ENCODE measurements around the gene TMEM270.
A peak's percentile ranks its signal among the peaks of the same experiment; 100 is the strongest.
"Not testable (repeated sequence)": the region's sequence is repeated elsewhere in the genome, so short reads cannot be mapped to it uniquely, and the experiment has no call there.

The TMEM270 gene

DNA sequence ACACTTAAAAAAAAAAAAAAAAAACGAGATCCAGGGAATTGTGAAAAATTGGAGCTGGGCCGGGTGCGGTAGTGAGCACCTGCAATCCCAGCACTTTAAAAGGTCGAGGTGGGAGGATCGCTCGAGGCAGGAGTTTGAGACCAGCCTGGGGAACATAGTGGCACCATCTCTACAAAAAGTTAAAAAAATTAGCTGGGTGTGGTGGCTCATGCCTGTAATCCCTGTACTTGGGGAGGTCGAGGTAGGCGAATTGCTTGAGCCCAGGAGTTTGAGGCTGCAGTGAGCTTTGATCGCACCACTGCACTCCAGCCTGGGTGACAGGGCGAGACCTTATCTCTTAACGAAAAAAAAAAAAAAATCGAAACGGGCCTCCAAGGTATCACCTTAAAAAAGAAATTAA is 28.2 kb upstream of the TMEM270 start:
- no peak for DNase-seq (ENCODE audit: low read depth in 2 of 2)

DNA sequence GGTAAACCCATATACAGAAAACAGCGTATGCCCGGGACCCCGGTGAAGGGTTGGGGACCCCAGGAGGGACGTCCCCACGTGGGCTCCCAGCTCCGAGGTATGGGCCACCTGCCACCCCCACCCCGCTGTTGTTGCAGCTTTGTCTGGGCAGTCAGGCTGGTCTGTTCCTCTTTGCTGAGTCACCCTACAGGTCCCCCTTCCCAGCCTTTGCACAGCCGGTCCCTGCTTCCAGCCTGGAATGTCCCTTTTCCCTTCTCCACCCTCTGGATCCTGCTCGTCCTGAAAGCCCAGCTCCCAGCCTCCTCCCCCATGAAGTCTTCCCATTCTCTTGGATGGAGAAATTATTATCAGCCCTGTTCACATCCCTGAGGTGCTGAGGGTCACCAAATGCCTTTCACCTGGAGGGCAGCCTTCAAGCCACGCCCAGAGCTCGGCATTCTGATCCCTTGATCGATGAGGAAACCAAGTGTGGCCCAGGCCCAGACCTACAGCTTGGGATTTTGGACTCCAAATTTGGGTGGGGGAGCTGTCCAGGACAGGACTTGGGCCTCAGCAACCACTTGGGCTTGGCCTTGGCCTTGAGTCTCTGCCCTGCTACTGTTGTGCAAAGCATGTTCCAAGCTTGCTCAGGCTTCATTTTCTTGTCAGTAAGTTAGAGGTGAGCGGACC is 27.6 kb upstream of the TMEM270 start:
- no peak for DNase-seq (ENCODE audit: low read depth in 2 of 2)

DNA sequence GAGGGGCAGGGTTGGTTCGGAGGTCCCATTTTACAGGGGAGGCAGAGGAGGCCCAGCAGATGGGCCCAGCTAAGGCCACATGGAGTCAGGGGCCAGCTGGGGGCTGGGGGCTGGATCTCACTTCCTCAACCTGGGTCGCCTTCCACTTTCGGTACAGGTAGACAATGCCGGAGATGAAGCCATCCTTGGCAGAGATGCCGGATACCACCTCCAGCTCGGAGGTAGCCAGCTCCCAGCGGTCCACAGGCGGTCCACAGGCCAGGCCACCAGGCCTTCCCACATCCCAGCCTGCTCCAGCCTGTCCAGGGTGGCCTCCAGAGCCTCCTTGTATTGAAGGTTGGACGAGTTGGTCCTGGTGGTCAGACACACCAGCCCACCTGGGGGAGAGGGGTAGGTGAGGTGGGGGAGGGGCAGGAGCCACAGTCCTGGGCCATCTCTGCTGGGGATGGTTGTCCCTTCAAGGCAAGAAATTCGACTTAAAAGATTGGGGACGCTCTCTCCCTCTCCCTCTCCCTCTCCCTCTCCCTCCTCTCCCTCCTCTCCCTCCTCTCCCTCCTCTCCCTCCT is 26.2 kb upstream of the TMEM270 start:
- DNase-seq (ENCODE audit: low read depth in 2 of 2): no peak

DNA sequence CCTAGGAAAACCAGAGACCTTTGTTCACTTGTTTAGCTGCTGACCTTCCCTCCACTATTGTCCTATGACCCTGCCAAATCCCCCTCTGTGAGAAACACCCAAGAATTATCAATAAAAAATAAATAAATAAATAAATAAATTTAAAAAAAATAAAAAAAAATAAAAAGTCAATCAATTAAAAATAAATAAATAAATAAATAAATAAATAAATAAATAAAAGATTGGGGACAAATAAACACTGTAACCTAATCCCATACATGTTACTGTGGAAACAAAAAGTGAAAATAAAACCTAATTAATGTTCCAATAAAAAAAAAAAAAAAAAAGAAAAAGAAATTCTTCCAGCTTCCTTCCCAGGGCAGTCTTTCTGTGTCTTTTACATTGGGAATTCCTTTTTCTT is 23.8 kb upstream of the TMEM270 start:
- DNase-seq (ENCODE audit: low read depth in 2 of 2): not testable (repeated sequence)

DNA sequence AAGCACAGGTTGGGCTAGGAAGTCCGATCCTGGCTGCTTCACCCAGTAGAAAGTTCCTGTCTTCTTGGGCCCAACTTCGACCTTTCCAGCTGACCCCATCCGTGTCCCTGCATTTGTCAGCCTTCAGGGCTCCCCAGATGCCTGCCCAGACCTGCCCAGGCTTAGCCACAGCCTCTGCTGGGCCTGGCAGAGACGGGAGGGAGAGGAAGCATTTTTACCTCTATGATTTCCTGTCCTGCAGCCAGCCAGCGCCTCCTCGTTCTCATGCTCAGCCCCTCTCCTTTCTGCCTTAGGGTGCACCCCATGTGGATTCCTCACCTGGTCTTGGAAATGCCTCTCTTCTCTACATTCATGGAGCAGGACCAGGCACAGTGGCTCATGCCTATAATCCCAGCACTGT is 22.3 kb upstream of the TMEM270 start:
- DNase-seq (ENCODE audit: low read depth in 2 of 2): no peak

DNA sequence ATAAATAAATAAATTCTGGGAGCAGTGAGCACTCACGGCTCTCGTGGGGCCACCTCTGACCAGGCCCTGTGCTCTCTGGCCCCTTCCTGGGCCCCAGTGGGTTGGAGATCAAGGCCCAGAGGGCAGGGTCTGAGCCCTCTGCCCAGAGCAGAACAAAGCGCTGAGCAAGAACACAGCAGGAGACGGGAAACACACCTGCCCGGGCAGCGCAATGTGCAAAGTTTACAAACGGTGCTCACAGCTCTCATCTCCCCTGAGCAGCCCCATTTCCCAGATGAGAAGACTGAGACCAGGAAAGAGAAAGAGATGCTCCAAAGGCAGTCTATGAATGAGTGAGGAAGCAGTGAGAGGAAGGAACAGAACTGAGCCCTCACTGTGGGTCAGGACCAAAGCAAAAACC is 21.7 kb upstream of the TMEM270 start:
- DNase-seq (ENCODE audit: low read depth in 2 of 2): no peak

DNA sequence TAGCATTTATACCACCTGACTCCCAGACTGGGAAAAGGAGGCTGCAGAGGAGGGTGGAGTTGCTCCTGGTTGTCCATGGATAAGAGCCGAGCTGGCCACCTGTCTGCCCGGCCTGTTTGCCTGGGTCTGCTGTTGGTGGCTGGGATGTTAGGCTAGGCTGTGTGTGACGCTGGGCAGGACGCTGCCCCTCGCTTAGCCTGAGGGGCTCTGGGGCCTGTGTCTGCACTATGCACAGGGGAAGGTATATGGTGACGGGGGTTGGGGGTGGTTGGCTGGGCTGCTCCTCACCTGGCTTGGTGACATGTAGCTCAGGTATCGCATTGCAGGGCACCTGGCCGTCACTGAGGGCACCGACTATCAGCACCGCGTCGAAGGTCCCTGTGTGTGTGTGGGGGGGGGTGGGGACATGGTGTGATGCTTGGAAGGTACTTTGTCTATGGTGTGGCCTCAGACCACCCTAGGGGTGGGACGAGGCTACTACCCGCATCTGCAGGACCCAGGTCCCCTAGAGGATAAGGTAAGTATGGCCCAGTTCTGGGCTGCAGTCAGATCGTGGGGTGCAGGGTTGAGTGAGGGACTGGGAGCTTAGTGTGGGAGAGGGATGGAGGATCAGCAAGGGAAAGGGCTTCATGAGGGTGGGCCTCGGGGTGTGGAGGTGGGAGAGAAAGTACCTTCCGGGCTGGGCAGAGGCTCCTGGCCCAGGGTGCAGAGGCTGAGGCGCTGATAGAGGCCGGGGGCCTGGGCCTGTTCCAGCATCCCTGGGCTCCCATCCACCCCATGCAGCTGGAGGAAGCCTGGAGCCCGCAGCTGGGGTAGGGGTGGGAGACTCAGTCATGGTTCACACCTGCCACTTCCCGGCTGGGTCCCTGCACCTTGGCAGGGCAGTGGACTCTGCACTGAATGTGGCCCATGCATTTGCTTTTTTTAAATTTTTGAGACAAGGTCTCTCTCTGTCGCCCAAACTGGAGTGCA is 20.9 kb upstream of the TMEM270 start:
- DNase-seq (ENCODE audit: low read depth in 2 of 2): no peak

DNA sequence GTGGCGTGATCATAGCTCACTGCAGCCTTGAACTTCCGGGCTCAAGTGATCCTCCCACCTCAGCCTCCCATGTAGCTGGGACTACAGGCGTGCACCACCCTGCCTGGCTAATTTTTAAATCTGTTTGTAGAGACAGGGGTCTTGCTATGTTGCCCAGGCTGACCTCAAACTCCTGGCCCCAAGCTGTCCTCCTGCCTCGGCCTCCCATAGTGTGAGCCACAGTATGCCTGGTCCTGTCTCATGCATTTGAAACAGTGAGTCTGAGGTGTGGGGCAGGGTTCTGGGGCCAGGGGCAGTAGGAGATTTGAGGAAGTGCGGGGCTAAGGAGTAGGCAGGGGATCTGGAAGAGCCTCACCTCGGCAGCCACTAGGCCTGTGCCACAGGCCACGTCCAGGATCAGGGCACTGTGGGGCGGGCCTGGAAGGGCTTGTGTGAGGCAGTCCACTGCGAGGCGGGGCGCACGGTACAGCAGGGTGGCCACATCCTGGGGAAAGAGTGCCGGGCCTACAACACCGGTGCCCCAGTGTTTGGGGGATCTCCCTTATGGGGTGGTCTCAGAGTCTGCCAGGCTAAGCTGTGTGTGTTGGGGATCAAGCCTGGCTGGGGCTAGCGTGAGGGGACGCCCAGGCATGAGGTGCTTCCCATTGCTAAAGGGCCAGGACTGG is 20.1 kb upstream of the TMEM270 start:
- DNase-seq (ENCODE audit: low read depth in 2 of 2): no peak

DNA sequence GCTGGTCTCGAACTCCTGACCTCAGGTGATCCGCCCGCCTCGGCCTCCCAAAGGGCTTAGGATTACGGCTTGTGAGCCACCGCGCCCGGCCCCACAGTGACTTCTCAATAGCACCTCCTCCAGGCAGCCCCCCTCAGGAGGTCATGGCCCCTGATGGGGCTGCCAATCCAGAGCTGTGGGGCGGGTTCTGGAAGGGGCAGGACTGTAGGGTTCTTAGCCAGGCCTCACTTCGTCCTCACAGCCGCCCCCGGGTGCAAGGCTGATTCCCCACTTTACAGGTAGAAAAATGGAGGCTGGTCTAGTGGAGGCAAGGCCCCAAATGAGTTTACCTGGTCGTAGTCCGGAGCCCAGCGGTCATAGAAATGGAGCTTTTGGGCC is 19.3 kb upstream of the TMEM270 start:
- DNase-seq (ENCODE audit: low read depth in 2 of 2): no peak

DNA sequence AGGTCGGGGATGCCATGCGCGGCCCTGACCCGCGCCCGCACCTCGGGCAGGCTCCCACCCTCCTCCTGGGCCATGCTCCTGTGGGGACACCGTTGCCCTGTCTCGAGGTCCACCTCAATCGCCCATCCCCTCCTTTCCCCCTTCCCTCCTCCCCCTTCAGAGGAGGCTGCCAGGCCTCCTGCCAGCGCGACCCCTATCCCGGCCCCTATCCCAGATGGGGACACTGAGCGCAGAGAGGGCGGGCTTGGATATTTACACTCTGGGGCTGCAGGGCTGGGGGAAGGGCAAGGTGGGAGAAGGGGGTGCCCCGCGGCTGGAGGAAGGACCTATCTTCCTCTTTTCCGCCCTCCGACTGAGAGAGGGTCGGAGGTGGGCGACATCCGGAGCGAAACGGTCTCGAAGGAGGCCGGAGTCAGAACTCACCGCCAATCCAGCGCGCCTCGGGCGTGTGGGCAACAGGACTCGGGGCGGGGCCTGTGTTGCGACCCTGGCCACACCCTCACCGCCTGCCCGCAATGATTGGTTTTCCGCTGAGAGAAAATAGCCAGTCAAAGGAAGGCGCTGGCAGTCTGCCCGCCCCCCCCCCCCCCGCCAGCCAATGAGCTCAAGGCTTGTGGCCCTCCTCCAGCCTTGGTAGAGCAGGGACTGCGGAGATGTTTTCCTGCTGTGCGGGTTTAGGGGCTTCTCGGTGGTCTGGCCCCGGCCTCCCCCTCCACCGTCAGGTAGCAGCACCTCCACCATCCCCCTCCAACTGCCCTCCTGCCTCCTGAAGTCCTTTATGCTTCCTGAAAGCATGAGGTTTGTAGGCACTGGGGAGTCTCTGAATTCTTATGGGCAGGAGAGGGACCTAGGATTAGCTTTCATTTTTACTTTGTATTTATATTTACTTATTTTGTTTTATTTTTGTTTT is 18.6 kb upstream of the TMEM270 start, which contains the start of gene METTL27:
Gene METTL27 (minus strand): TSS at position 450 of the 910 bp plus-strand sequence. CDS start 376 bp downstream, at position 74.
- peak; percentile 76 to 82 for DNase-seq (ENCODE audit: low read depth in 2 of 2)

DNA sequence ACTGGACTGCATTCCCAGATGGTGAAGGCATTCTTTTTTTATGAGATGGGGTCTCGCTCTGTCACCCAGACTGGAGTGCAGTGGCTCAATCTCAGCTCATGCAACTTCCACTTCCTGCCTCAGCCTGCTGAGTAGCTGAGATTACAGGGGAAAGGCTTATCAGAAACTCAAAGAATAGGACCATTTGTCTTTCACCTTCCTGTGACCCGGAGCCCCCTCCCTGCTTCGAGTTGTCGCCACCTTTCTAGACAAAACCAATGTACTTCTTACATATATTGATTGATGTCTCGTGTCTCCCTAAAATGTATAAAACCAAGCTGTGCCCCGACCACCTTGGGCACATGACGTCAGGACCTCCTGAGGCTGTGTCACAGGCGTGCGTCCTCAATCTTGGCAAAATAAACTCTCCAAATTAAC is 16.8 kb upstream of the TMEM270 start:
- DNase-seq (ENCODE audit: low read depth in 2 of 2): no peak

DNA sequence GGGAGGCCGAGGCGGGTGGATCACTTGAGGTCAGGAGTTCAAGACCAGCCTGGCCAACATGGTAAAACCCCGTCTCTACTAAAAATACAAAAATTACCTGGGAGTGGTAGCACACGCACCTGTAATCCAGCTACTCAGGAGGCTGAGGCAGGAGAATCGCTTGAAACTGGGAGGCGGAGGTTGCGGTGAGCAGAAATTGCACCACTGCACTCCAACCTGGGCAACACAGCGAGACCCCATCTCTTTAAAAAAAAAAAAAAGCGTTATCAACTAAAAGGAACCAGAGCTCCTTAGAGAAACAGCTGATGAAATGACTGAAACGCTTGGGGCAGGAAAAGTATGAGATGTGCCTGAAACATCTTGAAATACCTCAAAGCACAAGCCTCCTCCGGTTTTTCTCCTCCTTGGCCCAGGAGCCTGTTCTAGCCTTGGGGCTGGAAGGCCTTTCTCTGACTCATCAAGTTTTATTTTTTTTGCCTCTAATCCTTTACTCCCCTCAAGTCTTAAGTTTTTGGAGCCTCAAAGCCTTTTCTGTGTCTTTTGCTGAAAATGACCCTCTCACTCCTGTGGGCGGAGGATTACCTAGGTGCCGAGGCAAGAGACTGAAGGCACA is 16.0 kb upstream of the TMEM270 start:
- DNase-seq (ENCODE audit: low read depth in 2 of 2): no peak

DNA sequence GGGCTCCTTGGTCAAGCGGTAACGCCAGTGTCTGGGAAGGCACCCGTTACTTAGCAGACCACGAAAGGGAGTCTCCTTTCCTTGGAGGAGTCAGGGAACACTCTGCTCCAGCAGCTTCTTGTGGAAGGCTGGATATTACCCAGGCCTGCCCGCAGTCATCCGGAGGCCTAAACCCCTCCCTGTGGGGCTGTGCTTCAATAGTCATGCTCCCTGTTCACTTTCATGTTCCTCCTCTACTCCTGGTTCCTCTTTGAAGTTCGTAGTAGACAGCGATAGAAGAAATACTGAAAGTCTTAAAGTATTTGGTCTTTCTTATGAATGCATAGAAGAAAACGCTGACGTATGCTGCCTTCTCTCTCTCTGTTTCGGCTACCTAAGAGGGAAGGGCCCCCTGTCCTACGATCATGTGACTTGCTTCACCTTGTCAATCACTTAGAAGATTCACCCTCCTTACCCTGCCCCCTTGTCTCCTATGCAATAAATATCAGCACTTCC is 15.2 kb upstream of the TMEM270 start:
- DNase-seq (ENCODE audit: low read depth in 2 of 2): not testable (repeated sequence)

DNA sequence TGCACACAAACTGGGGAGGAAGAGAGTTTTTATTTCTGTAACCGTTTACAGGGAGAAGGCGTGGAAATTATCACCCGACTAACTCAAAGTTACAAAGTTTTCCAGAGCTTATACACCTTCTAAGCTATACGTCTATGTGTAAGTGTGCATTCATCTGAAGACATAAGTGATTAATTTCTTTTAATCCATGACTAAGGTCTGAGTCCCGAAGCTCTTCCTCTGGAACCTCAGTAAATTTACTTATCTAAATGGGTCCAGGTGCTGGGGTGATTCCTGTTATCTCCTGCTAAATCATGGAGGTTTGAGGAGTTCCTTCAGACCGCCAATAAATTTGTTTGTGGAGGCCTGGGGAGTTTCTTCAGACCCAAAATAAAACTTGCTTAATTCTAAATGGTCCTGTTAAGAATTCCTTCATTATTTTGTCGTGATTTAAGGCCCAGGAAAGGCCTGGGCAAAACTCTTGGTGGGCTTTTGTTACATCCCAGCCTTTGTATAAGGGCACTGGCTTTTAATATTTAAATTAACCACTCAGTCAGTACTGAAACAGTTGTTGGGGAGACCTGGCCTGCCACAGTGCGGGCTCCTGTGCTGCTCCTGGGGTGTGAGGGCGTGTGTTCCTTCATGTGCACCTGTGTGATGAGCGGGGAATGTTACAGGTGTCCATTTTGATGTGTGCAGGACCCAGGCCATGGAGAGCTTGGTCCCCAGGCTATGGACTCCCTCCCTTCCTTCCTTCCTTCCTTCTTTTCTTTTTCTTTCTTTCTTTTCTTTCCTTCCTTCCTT is 12.8 kb upstream of the TMEM270 start:
- DNase-seq (ENCODE audit: low read depth in 2 of 2): no peak

DNA sequence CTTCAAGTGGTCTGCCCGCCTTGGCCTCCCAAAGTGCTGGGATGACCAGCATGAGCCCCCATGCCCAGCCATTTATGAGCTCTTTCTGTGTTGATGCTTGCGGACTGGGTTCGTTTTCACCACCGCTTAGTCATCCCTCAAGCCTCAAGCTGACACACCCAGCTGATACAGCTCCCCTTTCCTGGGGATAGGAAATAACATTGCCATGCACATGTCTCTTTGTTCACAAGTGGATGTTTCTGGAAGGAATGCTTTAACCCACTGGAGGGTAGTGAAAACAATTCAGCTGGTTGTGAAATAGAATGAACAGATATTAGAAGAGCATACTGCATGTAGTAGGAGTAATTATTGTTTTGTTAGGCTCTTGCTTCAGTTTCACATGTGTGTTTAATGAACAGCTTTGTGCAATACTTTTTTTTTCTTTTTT is 10.2 kb upstream of the TMEM270 start:
- no peak for DNase-seq (ENCODE audit: low read depth in 2 of 2)

DNA sequence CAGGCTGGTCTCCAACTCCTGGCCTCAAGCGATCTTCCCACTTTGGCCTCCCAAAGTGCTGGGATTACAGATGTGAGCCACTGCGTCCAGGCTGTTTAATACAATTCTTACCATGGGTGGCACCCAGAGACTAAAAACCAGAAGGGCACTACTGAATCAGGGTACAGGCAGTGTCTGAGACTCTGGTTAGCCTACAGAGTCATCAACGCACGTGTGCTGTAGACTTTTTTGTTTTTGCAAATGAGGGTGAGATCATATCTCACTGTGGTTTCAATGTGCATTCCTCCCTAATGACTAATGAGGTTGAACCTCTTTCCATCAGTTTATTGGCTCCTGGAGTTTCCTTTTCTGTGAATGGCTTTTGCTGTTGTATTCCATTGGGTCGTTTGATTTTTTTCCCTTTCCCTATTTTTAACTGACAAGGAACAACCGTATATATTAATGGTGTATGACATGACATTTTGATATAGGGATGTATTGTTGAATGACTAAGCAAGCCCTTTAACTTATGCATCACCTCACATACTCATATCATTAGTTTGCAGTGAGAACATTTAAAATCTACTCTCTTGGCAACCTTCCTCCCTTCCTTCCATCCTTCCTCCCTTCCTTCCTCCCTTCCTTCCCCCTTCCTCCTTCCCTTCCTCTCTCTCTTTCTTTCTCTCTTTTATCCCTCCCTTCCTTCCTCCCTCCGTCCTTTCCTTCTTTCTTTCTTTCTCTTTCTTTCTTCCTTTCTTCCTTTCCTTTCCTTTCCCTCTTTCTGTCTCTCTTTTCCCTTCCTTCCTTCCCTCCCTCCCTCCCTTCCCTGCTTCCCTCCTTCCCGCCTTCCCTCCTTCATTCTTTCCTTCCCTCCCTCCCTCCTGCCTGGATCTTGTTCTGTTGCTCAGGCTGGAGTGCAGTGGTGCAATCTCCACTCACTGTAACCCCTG is 9.3 kb upstream of the TMEM270 start:
- DNase-seq (ENCODE audit: low read depth in 2 of 2): peak in 1 of 2 donors; percentile 15

DNA sequence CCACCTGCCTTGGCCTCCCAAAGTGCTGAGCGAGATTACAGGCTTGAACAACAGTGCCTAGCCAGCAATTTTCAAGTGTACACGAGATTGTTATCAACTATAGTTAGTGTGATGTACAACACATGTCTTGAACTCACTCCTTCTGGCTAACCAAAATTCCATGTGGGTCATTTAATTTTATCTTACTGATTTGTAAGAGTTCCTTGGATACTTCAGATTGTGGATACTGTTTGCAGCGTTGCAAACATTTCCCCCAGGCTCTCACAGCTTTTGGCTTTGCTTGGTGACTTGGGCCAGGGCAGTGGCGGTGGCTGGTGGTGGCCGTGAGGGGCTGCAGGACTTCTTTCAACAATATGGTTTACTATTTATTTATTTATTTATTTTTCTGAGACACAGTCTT is 8.5 kb upstream of the TMEM270 start:
- DNase-seq (ENCODE audit: low read depth in 2 of 2): no peak

DNA sequence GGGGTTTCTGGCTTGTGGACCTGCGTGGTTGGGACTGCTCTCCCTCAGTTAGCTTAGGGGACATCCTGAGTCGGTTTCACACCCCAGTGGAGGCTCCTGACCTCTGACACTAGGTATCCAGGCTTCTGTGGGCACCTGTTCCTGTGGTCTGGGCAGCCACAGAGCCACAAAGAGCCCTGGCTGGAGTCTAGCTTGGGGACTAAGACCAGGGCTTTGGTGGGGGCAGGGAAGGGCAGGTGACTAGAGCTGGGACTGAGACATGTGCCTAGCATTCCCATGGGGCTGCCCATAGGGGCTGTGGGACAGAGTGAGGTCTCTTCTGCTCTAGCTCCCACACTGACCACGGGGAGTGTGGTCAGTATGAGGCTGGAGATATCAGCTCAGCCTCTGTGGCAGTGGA is 4.0 kb upstream of the TMEM270 start:
- DNase-seq (ENCODE audit: low read depth in 2 of 2): no peak

All from stimulated activated CD8-positive, alpha-beta memory T cell treated with anti-CD3 and anti-CD28 coated beads, Interleukin-15, amount 100 ng/mL, for 4 hours (primary cell).